DOHH2 (cell line): Measurements from ENCODE around the gene RBAK.

Experiments
- CTCF ChIP-seq: fragments of 200-600 bp; sonication (generic); IDR thresholded peaks from one replicate; pipeline ENCODE4 v1.5.1; 2014; ENCODE audit warnings: antibody characterized with exemption, mild to moderate bottlenecking, low read depth, low read length; ENCODE audit not compliant: poor library complexity, severe bottlenecking
- EZH2phosphoT487 ChIP-seq: fragments of 200-600 bp; sonication (generic); IDR thresholded peaks from 2 replicates; pipeline ENCODE4 v1.6.1; 2017; ENCODE audit warnings: borderline replicate concordance, mild to moderate bottlenecking, antibody characterized with exemption, low read length, moderate library complexity, mixed read lengths

- TF ChIP-seq CTCF (no peak), EZH2phosphoT487 (no peak)
These were observed 40.6 kb upstream of the RBAK start for GRCh38 chr7:5005066-5005465.
